Stimulated activated naive B cell treated with anti-CD40 and anti-IgM and Interleukin-4, amounts not matched to agents 10 μg/mL and 1 μg/mL and 100 μg/mL, for 72 hours (primary cell): ENCODE results near the gene ZNF75A.
A peak's percentile ranks its signal among the peaks of the same experiment; 100 is the strongest.
"Not testable (repeated sequence)": the region's sequence is repeated elsewhere in the genome, so short reads cannot be mapped to it uniquely, and the experiment has no call there.

Source experiments
- ATAC-seq, 2 donors: fragments of 150-1000 bp; cut with Tn5 transposase; replicated peaks; 2 replicates each; pipeline ENCODE4 v1.10.0; 2021; ENCODE audit warnings: moderate library complexity in 1 of 2
- DNase-seq: peaks from one replicate; pipeline ENCODE4 v3.0.0; 2021
- H3K27ac Mint-ChIP-seq: one replicate; pipeline ENCODE4 v1.8.0; 2022; ENCODE audit warnings: mild to moderate bottlenecking, mixed read lengths
- H3K27me3 Mint-ChIP-seq, 2 donors: one replicate each; pipeline ENCODE4 v1.8.0; 2022; ENCODE audit warnings: mixed read lengths in 2 of 2
- H3K36me3 Mint-ChIP-seq, 2 donors: one replicate each; pipeline ENCODE4 v1.8.0; 2022; ENCODE audit warnings: mixed read lengths in 2 of 2, mild to moderate bottlenecking in 1 of 2
- H3K4me1 Mint-ChIP-seq, 2 donors: one replicate each; pipeline ENCODE4 v1.8.0; 2022; ENCODE audit warnings: mixed read lengths in 2 of 2, mild to moderate bottlenecking in 1 of 2
- H3K4me3 Mint-ChIP-seq, 2 donors: one replicate each; pipeline ENCODE4 v1.8.0; 2022; ENCODE audit warnings: mild to moderate bottlenecking in 2 of 2, mixed read lengths in 2 of 2, moderate library complexity in 1 of 2
- H3K9me3 Mint-ChIP-seq, 2 donors: one replicate each; pipeline ENCODE4 v1.8.0; 2022; ENCODE audit warnings: mixed read lengths in 2 of 2, mild to moderate bottlenecking in 1 of 2

ZNF75A gene

DNA sequence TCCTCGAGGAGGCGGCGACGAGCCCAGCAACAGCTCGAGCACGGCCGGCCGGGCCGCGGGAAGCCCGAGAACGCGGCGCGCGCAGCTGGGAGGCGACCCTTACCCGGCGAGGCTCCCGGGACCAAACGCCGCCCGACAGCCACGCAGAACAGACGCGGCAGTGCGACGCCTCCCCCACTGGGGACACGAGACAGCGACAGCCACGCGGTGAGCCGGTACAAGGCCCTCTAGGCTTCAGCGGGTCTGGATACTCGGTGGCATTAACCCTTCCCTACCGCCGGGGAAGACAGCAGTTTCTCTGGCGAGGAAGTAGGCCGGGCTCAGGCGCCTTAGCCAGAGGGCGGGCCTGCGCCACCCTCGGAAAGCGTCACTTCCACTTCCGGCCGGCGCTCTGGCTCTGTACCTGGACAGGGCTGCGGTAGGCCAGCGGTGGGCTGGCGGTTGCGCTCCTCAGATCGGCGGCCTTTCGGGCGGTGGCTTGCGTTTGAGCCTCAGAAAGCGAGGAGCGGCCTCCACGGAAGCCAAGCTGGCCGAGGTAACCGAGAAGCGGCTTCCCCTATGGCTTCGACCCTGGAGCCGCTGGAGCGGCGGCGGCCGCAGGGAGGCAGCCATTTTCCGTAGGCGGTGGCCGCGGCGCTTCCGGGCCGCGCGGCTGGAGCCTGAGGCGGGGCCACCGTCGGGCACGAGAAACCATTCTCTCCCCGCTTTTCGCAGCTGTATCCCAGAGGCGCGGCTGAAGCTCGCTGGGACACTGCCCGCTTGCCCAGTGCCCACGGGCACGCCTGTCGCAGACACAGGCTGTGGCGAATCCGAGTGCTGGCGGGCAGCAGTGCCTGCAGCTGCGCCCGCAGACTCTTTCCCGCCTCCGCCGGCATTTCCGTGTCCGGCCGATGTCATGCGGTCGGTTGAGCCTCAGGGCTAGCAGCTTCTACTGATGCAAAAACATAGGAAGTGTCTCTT lies at the start of gene ZNF75A, which contains the start of gene TIGD7:
ZNF75A (plus strand) TSS at position 389 of the 960 bp plus-strand sequence. CDS start 2,932 bp downstream, outside the sequence.
TIGD7 (minus strand) TSS at position 322 of the 960 bp plus-strand sequence. CDS start 4,816 bp downstream, outside the sequence.
- Mint-ChIP-seq H3K4me1 (peaks cover 14 to 15% of the 10 kb centered on the region in 2 donors), H3K9me3 (peaks cover 13 to 15% of the 10 kb centered on the region in 2 donors), H3K27me3 (no peaks in the 10 kb centered on the region), H3K4me3 (peak within 1 kb of the TSS; percentile 85 to 90), H3K36me3 (peaks cover 60 to 62% of the 10 kb centered on the region in 2 donors), H3K27ac (peak within 1 kb of the TSS; percentile 95)
- ATAC-seq = peak; percentile 97 to 98
- peak; percentile 89 for DNase-seq

DNA sequence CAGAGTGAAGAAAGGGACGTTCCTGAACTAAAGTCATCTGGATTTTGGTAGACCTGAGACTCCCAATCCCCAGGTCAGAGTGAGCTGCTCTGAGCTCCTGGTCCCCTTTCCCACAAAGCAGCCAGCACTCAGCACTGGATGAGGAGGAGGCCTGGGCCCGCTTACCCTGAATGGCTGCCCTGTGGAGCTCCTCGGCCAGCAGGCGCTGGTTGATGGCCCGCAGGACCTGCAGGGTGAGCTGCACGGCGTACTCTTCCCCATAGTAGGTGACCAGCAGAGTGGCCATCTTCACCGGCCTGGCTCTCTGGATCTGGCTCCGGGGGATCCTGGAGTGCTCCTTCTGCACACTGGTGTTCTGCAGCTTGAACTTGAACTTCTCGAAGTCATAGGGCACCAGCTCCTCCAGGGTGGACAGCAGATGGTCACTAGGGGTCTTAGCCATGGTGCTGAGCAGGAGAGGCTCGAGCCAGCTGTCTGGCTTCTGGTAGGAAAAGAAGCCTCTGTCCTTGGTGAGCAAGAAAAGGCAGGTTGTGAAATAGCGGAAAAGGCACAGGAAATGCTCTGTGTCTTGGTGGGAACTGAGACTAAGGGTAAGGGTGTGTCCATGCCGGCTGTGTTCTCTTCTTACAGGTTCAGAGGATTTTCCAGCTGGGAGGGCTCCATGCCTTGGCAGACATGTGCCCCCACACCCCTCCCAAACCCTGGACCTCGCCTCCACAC lies 49.0 kb upstream of the ZNF75A start, which contains the start of gene MEFV:
MEFV (minus strand) TSS at position 488 of the 720 bp plus-strand sequence; CDS start at position 442, 46 bp downstream.
- H3K27me3 Mint-ChIP-seq = peaks cover 13 to 44% of the 10 kb centered on the region in 2 donors

DNA sequence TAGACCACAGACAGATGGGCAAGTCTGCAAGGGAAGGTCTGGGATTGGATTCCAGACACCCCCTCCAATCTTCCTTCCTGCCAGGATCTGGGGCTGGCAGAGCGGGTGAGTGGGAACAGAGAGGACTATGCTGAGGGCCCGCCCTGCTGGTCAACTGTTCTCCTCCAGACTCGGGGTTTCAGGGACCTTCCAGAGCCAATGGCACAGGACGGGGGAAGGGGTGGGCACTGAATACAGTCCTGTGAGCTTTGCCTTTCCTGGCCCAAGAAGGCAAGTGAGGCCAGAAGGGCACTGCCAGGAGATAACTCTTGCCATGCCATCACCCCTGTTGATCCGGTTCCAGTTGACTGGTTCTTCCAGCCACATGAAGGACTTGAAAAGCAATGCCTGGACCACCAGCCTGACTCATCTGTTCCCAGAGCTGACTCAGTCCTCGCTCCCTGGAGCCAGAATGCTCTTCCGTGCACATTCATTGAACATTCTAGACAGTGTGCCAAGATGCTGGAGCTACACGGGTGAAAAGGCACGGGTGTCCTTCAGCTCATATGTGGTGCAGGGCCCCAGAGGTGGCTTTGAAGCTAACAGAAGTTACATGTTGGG lies 48.3 kb upstream of the ZNF75A start:
- H3K36me3 Mint-ChIP-seq = no peaks in the 10 kb centered on the region
- no peak overlapping the region for H3K27ac Mint-ChIP-seq
- no peak for DNase-seq
- no peak for ATAC-seq
- H3K9me3 Mint-ChIP-seq = no peaks in the 10 kb centered on the region
- H3K4me1 Mint-ChIP-seq = no peaks in the 10 kb centered on the region
- H3K4me3 Mint-ChIP-seq = no peak overlapping the region
- H3K27me3 Mint-ChIP-seq = peaks cover 10 to 40% of the 10 kb centered on the region in 2 donors

More for the DNA sequence above, 49.0 kb upstream of the ZNF75A start, which contains the start of gene MEFV:
- no peak for DNase-seq
- H3K4me3 Mint-ChIP-seq = no peak within 1 kb of the TSS
- no peak within 1 kb of the TSS for H3K27ac Mint-ChIP-seq
- no peaks in the 10 kb centered on the region for H3K36me3 Mint-ChIP-seq
- H3K4me1 Mint-ChIP-seq = no peaks in the 10 kb centered on the region
- H3K9me3 Mint-ChIP-seq = no peaks in the 10 kb centered on the region
- ATAC-seq = no peak

DNA sequence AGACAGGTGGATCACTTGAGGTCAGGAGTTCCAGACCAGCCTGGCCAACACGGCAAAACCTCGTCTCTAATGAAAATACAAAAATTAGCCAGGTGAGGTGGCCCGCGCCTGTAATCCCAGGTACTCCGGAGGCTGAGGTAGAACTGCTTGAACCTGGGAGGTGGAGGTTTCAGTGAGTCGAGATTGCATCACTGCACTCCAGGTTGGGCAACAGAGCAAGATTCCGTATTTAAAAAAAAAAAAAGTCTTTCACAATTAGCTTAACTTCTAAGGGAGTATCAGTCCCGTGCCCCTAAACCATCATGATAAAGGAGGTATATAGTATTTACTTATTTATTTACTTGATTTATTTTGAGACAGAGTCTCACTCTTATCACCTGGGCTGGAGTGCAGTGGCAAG lies 45.5 kb upstream of the ZNF75A start:
- Mint-ChIP-seq H3K4me3 (no peak overlapping the region), H3K27me3 (peaks cover 10 to 27% of the 10 kb centered on the region in 2 donors), H3K4me1 (peaks cover 8 to 19% of the 10 kb centered on the region in 2 donors), H3K9me3 (no peaks in the 10 kb centered on the region), H3K36me3 (peaks cover 0 to 2% of the 10 kb centered on the region in 2 donors), H3K27ac (no peak overlapping the region)
- DNase-seq (no peak), ATAC-seq (no peak)

DNA sequence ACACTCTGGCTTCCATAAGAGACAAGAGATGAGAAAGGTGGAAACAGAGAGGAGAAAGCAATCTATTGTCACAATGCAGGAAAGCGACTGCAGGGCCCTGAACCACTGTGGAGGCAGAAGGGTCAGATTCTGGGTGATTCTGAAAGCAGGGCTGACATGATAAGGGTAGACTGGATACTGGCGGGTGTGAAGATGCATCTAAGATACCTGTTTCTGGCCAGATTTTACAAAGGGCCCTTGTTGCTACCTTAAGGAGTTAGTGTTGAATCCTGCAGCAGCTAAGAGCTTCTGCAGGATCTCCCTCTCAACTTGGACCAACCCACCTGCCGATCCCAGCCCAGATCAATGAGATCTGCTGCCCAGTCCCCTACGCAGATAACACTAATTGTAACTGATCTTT lies 42.8 kb upstream of the ZNF75A start:
- Mint-ChIP-seq H3K4me3 (peak overlapping the region; percentile 70 to 94), H3K27ac (peak overlapping the region; percentile 98), H3K9me3 (no peaks in the 10 kb centered on the region), H3K4me1 (peaks cover 12 to 31% of the 10 kb centered on the region in 2 donors), H3K27me3 (peaks cover 4 to 7% of the 10 kb centered on the region in 2 donors), H3K36me3 (peaks cover 6 to 10% of the 10 kb centered on the region in 2 donors)
- ATAC-seq (no peak), DNase-seq (no peak)

DNA sequence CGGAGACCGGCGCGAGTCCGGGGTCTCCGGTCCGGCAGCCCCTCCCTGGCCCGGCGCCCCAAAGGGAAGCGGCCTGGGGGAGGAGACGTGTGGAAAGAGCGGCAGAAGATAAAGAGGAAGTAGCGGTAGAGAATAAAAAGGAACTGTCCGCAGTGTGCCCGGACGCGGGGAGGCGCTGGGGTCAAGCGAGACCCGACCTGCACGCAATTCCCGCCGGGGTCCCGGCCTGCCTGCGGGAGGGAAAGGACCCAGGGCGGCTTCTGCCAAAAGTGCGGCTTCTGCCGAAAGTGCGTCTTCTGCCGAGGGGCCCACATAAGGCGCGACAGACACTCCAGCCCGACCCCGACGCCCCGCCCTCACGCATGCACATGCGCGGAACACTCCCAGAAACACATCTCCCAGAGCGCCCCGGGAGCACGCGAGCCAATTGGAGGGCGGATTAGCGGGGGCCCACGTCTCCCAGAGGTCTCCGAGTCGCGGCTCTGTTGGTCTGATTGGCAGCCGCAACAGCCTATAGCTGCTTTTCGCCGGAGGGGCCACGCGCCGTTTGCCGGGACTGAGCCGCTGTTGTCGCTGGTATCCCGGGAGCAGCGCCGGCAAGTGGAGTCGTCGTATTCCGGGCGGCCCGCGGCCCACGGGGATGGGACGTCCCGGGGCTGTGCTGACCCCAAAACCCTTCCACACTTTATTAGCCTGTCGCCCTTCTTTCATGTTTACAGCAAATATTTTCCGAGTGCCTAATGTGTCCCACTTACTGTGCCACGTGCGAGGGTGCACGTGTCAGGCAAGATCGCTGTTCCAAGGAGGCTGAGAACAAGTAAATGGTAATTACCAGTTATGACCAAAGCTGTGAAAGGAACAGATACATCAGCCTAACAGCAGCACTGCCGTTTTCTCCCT lies 40.9 kb upstream of the ZNF75A start:
- Mint-ChIP-seq H3K27ac (peak overlapping the region; percentile 98), H3K27me3 (no peaks in the 10 kb centered on the region), H3K36me3 (peaks cover 20 to 25% of the 10 kb centered on the region in 2 donors), H3K4me3 (peak overlapping the region; percentile 92 to 94), H3K4me1 (peaks cover 12 to 31% of the 10 kb centered on the region in 2 donors), H3K9me3 (peaks cover 0 to 3% of the 10 kb centered on the region in 2 donors)
- peak; percentile 87 to 89 for ATAC-seq
- DNase-seq = peak; percentile 97

DNA sequence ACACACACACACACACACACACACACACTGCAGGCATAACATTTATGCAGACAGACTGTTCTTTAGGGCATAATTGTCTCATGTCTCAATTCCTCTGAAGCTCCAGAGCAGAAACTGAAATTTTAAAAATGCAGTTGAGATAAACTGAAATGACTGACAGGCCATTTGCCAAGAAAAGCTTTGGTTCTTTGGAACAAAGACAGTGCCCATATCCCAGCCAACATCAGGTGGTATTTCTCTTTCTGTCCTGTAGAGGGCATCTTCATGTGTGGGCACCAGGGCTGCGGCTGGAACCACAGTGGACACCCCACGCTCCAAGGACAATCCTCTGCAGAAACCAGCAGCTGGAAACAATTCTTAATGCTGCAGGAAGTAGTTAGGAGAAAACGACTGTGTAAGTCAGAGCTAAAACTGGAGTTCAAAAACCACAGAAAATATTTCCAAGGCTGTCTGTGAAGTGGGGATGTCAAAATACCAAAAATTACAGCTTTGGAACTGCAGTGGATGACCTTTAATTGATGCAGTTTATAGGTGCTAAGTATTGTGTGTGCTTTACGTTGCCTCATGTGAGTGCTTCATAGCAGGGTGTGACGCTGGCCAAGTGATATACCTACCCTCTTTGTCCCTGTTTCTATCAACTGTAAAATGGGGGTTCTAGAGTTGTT lies 38.3 kb upstream of the ZNF75A start:
- Mint-ChIP-seq H3K4me1 (peaks cover 12 to 31% of the 10 kb centered on the region in 2 donors), H3K36me3 (peaks cover 20 to 28% of the 10 kb centered on the region in 2 donors), H3K27me3 (no peaks in the 10 kb centered on the region), H3K4me3 (no peak overlapping the region), H3K9me3 (peaks cover 0 to 3% of the 10 kb centered on the region in 2 donors), H3K27ac (no peak overlapping the region)
- DNase-seq = no peak
- no peak for ATAC-seq

DNA sequence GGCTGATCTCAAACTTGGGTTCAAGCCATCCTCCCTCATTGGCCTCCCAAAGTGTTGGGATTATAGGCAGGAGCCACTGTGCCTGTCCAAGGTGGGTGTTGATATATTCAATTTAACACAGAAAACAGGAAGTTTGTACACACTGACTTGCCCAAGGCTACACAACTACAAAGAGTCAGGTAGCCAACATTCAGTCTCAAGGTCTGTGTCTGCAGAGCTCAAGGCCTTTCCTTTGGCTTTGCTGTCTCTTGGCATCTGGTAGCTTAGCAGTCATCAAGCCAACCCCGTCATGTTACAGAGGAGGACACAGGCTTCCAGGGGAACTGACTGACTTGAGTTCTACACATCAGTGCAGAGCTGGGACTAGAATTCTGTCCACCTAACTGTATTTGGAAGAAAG lies 37.0 kb upstream of the ZNF75A start:
- Mint-ChIP-seq H3K4me3 (no peak overlapping the region), H3K9me3 (peaks cover 0 to 3% of the 10 kb centered on the region in 2 donors), H3K4me1 (peaks cover 6 to 23% of the 10 kb centered on the region in 2 donors), H3K27me3 (no peaks in the 10 kb centered on the region), H3K27ac (no peak overlapping the region), H3K36me3 (peaks cover 20 to 26% of the 10 kb centered on the region in 2 donors)
- ATAC-seq (no peak), DNase-seq (no peak)

DNA sequence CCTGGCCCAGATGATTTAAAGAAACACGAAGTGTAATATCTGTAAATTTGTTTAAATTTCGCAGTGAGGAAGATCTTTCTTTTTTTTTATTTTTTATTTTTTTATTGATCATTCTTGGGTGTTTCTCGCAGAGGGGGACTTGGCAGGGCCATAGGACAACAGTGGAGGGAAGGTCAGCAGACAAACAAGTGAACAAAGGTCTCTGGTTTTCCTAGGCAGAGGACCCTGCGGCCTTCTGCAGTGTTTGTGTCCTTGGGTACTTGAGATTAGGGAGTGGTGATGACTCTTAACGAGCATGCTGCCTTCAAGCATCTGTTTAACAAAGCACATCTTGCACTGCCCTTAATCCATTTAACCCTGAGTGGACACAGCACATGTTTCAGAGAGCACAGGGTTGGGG lies 34.6 kb upstream of the ZNF75A start:
- ATAC-seq, H3K4me3 Mint-ChIP-seq, H3K4me1 Mint-ChIP-seq, H3K27me3 Mint-ChIP-seq, DNase-seq, H3K27ac Mint-ChIP-seq, H3K9me3 Mint-ChIP-seq: not testable (repeated sequence)
- H3K36me3 Mint-ChIP-seq = peaks cover 20 to 26% of the 10 kb centered on the region in 2 donors

DNA sequence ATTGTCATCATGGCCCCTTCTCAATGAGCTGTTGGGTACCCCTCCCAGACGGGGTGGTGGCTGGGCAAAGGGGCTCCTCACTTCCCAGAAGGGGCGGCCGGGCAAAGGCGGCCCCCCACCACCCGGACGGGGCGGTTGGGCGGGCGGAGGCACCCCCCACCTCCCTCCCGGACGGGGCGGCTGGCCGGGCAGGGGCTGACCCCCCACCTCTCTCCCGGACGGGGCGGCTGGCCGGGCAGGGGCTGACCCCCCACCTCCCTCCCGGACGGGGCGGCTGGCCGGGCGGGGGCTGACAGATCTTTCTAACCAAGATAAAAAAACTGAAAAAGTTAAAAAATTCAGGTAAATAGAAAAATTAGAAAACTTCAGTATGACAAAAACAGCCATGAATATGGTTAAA lies 34.0 kb upstream of the ZNF75A start:
- DNase-seq, H3K27ac Mint-ChIP-seq, H3K9me3 Mint-ChIP-seq, H3K4me3 Mint-ChIP-seq, H3K4me1 Mint-ChIP-seq, H3K27me3 Mint-ChIP-seq, ATAC-seq: not testable (repeated sequence)
- H3K36me3 Mint-ChIP-seq = peaks cover 20 to 24% of the 10 kb centered on the region in 2 donors

DNA sequence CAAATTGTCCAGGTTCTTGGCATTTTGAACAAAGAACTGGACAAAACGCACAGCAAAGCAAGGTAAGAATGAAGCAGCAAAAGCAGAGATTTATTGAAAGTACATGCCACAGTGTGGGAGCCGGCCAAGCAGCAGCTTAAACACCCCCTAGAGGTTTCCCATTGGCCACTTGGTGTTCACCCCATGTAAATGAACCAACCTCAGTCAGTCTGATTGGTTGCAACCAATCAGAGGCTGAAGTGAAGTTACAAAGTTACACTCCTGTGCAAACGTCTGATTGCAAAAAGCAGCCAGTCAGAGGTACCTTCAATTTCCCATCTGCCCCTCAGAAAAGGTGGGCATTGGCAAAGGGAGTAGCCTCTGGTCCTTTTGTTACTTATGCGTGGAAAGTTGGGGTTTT lies 30.8 kb upstream of the ZNF75A start:
- Mint-ChIP-seq H3K4me3 (no peak overlapping the region), H3K9me3 (no peaks in the 10 kb centered on the region), H3K27ac (no peak overlapping the region), H3K4me1 (no peaks in the 10 kb centered on the region), H3K27me3 (no peaks in the 10 kb centered on the region), H3K36me3 (peaks cover 0 to 3% of the 10 kb centered on the region in 2 donors)
- DNase-seq = no peak
- ATAC-seq = no peak

DNA sequence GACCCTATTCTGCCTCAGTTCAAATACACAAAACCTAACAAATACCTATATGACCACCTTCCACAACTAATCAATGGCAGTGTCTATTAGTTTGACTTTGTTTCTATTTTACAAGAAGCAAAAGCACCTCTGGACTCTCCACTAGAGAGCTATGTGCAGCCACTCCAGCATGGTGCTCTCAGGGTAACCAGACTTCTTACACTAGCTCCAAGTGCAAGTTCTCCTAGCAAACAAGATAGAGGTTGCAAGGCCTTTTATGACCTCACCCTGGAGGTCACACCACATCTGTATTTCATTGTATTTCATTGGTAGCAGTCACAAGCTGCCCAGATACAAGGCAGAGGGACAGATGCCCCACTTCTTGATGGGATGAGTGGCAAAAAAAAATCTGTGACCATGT lies 30.4 kb upstream of the ZNF75A start:
- Mint-ChIP-seq H3K4me1 (no peaks in the 10 kb centered on the region), H3K27ac (no peak overlapping the region), H3K9me3 (no peaks in the 10 kb centered on the region), H3K36me3 (peaks cover 0 to 2% of the 10 kb centered on the region in 2 donors), H3K4me3 (no peak overlapping the region), H3K27me3 (no peaks in the 10 kb centered on the region)
- DNase-seq = no peak
- no peak for ATAC-seq

DNA sequence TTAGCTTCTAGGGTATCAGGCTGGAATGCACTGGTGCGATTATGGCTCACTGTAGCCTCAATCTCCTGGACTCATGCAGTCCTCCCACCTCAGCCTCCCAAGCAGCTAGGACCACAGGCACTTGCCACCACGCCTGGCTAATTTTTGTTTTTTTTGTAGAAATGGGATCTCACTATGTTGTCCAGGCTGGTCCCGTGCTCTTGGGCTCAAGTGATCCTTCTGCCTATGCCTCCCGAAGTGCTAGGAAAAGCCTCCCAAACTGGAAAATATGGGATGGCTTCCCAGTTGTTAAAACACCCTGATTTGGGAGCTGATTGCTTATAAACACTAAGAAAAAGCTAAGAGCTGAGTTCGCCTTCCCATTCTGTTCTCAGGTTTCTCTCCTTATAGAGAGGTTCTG lies 28.6 kb upstream of the ZNF75A start:
- ATAC-seq (no peak), DNase-seq (no peak)
- Mint-ChIP-seq H3K27ac (no peak overlapping the region), H3K4me3 (no peak overlapping the region), H3K36me3 (no peaks in the 10 kb centered on the region), H3K9me3 (no peaks in the 10 kb centered on the region), H3K4me1 (no peaks in the 10 kb centered on the region), H3K27me3 (no peaks in the 10 kb centered on the region)
